Hippocampal formation (tissue), 2 donors: Measurements from ENCODE around the gene SLC6A9.

Experiments
- DNase-seq, 2 donors: peaks; one replicate each; lab custom pipeline; 2025; lab: John Stamatoyannopoulos, UW

SLC6A9 gene

DNA sequence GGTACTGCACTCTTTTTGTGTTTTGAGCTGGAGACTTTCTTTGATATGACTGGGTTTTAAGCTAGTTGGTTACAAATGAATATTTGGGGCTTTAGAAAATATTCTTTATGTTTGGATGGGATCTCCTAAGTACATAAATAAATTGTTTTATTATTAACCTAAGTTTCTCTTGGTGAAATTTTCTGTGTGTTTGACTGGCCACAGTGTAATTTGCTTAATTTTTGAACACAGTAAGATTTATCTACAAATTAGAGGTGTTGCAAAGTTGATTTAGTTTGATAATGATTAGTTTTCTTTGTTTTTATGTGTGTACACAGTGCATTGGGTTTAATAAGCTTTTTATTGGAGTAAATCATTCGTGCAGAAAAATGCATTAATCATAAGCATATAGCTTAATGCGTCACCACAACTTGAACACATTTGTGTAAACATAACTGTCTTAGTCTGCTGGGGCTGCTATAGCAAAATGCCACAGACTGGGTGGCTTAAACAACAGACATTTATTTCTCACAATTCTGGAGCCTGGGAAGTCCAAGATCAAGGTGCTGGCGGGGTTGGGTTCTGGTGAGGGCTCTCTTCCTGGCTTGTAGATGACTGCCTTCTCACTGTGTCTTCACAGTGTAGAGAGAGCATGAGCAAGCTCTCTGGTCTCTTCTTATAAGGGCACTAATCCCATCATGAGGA lies 17.4 kb upstream of the SLC6A9 start:
- DNase-seq: no peak

DNA sequence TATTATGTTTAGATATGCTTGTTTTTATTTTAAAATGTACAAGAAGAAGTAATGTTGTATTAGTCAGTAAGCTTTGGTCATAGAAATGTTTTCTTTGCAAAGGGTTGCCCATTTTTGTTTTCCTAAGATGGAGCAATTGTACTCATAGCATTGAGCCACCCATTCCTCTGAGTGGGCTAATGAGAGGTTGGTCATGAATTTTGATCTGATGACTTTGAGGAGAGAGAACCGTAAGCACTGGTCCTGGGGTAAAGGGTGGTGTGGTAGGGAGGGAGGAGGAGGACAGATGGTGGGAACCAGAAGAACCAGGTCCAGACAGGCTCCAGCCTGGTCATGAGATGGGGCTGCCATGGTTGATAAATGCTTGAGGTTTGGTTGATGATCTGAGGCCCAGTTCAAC lies 15.9 kb upstream of the SLC6A9 start:
- DNase-seq: no peak

DNA sequence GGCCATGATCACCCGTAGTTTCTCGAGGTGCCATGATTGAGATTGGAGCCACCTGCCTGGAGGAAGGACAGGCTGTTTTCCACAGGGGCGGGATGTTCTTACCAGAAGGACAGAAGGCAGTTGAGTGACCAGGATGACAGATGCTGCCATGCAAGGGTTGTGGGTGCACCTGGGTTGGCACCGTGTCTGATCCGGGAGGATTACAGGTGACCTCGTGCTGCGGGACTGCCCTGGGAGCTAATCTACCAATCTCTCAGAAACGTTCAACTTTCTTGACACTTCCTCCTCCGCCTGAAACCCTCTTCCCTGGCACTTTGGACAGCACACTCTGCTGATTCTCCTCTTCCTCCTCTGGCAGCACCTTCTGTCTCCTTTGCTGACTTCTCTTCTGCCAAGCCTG lies 13.8 kb upstream of the SLC6A9 start:
- DNase-seq: no peak

DNA sequence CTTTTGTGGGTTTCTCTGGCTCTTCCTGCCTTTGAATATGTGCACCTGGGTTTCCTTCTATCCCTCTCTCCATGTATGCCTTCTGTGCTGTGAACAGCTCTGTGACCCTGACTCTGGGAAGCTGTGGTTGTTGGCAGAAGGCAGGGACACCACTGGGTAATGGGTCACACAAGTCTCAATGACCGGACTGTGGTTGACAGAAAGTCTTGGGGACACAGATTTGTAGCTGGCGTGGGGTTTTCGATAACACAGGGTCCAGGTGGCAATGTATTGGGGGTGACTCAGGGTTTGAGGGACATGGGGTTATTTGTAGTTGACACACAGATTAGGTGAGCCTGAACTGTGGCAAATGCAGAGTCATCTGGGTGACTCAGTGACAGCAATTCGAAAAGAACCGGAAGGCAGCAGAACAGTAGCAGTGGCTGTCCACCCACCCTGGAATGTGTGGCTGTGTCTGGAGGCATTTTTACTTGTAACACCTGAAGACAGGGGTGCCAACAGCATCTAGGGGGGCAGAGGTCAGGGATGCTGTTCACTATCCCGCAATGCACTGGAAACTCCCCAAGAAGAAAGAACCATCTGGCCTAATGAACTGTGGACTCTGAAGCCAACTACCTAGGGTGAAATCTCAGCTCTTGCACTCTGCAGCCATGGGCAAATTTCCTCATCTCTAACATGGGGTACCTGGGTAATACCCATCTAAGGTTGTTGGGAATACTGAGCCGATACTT lies 13.0 kb upstream of the SLC6A9 start:
- no peak for DNase-seq

- no peak for DNase-seq
These were observed 12.2 kb upstream of the SLC6A9 start for GRCh38 chr1:44043176-44044070.

GRCh38 chr1:44040846-44041245 lies 9.6 kb upstream of the SLC6A9 start:
- DNase-seq: no peak

- DNase-seq: no peak
These were observed 9.2 kb upstream of the SLC6A9 start for GRCh38 chr1:44040418-44040817.

DNA sequence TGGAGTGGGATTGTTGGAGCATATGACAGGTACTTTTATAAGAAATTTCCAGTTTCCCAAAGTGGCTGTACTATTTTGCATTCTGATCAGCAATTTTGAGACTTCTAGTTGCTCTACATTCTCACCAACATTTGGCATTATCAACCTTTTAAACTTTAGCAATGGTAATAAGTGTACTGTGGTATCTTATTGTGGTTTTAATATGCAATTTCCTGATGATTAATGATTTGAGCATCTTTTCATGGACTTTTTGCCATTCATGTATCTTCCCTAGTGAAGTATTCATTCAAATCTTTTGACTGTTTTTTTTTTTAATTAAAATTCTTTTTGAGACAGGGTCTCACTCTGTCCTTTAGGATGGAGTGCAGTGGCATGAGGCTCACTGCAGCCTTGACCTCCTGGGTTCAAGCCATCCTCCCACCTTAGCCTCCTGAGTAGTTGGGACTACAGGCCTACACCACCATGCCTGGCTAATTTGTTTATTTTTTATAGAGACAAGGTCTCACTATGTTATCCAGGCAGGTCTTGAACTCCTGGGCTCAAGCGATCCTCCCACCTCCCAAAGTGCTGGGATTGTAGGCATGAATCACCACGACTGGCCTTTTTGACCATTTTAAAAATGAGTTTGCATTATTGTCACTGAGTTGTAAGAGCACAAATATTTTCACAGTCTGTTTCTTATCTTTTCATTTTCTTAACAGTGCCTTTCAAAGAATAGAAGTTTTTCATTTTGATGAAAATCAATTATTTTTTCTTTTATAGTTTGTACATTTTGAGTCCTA lies 7.8 kb upstream of the SLC6A9 start:
- DNase-seq: no peak

DNA sequence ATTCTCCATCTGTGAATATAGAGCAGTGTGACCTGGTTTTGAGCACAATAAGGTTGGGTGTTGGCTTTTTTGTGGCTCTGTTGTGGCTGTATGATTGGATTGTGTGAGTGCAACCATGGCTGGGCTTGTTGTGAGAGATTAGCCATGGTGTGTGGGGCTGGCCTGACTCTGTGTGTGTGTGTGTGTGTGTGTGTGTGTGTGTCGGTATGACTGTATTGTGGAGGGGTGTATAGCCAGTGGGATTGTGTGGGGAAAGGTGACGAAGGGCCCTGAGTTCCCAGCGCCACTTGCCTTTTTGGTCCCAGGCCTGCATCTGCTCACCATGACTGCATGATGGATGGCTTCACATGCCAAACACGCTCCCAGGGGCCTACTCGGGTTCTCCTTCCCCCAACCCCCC lies 5.9 kb upstream of the SLC6A9 start:
- no peak for DNase-seq

DNA sequence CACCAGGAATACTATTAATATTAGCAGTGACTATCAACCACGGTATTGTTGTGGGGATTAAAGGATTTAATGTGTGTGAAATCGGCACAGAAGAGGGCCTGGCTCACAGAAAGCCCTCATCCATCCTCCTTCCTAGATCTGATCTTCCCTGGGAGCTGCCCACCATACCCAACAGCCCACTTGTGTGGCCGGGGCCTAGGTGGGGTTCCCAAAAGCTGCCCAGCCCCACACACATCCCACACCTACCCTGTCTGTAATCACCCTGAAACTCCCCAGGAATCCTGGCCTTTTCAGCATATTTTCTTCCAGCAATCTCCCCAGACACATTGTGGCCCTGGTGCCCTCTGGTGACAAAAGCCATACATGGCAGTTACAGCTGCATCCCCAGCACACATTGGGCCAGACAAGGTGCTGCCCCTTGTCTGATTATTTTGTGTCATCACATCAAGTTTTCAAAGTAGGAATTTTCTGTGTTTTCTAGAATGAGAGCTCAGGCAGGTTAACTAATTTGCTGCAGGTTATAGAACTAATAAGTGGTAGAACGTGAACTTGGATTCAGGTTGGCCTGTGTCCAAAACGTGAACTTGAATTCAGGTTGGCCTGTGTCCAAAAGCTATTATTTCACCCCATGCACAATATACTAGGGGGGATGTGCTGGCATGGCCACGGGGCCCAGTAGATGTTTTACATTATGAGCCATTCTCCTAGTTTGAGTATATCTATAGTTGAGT lies 5.3 kb upstream of the SLC6A9 start:
- DNase-seq: peak; percentile 51 to 53

GRCh38 chr1:44035726-44036408 lies 4.6 kb upstream of the SLC6A9 start:
- peak in 1 of 2 donors; percentile 16 for DNase-seq

DNA sequence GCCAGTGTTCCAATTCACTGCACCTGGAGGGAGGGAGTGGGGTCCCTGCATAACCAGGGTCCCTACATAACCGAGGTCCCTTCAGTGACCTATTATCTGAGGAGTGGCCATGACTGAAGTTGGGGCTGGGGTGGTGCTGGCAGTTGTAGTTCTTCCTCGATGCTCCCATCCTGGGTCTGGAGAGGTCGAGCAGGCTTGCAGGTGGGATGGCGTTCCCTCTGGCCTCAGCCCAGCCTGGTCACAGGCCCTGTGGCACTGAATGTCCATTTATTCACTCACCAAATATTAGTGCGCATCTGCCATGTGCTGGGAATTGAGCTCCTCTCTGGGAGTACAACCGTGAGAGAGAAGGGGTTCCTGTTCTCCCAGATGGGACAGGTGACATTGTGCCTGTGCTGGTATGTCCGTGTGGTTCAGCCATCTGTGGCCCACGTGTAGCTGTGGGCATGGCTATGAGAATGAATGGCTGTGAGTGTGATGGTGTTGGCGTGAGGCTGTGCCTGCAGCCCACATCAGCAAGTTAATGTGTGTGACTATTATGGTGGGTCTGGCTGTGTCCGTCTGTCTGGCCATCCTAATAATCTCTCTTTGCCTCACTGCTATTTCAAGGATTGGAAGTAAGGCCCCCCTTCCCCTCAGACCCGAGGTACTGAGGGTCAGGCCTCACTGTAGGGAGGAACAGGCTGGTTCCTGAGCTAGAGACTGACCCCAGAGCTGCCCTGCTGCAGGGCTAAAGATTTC lies 3.9 kb upstream of the SLC6A9 start:
- DNase-seq: no peak

- no peak for DNase-seq
These were observed 3.2 kb upstream of the SLC6A9 start for GRCh38 chr1:44034423-44034822.

DNA sequence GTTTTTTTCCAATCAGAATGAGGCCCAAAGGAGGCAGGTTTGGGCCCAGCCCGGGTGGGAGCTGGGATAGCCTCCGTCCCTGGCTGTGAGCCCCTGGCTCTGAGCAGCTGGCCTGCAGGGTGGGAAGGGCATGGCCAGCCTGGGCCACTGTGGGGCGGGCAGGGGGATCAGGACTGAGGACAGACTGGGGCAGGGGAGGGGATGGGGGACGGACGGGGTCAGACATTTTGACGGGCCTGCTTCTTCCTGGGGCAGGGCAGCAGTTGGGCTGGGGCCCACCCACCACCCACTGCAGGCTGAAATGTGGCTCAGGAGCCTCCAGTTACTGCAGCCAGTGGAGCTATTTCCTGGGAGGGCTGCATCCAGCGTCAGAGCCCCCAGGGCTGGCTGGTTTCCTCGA lies 2.5 kb upstream of the SLC6A9 start:
- no peak for DNase-seq

- DNase-seq: no peak
These were observed 1.8 kb upstream of the SLC6A9 start for GRCh38 chr1:44033041-44033575.

GRCh38 chr1:44032170-44032790 lies 1.0 kb upstream of the SLC6A9 start:
- DNase-seq: no peak

GRCh38 chr1:44030605-44031251 lies 534 bp downstream of the SLC6A9 start:
- DNase-seq: peak; percentile 40 to 70

GRCh38 chr1:44029911-44030604 lies 1.2 kb downstream of the SLC6A9 start:
- DNase-seq: peak; percentile 89 to 98
